SK-N-SH treated with all-trans-retinoic acid at 6 μM for 48 hours (cell line): ENCODE results near the gene DDX60.
"Not testable (repeated sequence)": the region's sequence is repeated elsewhere in the genome, so short reads cannot be mapped to it uniquely, and the experiment has no call there.

Experiments
- ATAC-seq: fragments of 200-7000 bp; cut with Tn5 transposase; 3 replicates; pipeline ENCODE4 v1.9.1; 2020; ENCODE audit warnings: mild to moderate bottlenecking, moderate library complexity
- ARNTL ChIP-seq: fragments of 450-650 bp; formaldehyde crosslinking; IDR thresholded peaks from 2 replicates; pipeline ENCODE4 v1.5.0; 2020; ENCODE audit warnings: low read depth, mild to moderate bottlenecking, moderate library complexity, borderline replicate concordance
- BACH2 ChIP-seq: fragments of 250-450 bp; sonication (Bioruptor Pico); IDR thresholded peaks from 2 replicates; pipeline ENCODE4 v1.9.0; 2021; ENCODE audit warnings: mild to moderate bottlenecking, borderline replicate concordance
- CSDC2 ChIP-seq: fragments of 250-450 bp; sonication (Bioruptor Pico); IDR thresholded peaks from 2 replicates; pipeline ENCODE4 v1.5.0; 2020; ENCODE audit warnings: mild to moderate bottlenecking, moderate library complexity
- CSRNP3 ChIP-seq: fragments of 250-450 bp; sonication (Bioruptor Pico); IDR thresholded peaks from 2 replicates; pipeline ENCODE4 v1.5.1; 2021; ENCODE audit warnings: mild to moderate bottlenecking, moderate library complexity
- ESRRG ChIP-seq: fragments of 250-450 bp; sonication (Bioruptor Pico); IDR thresholded peaks from 2 replicates; pipeline ENCODE4 v1.6.1; 2021; ENCODE audit warnings: mild to moderate bottlenecking
- GLIS3 ChIP-seq: fragments of 250-450 bp; sonication (Bioruptor Pico); IDR thresholded peaks from 2 replicates; pipeline ENCODE4 v1.5.0; 2020; ENCODE audit warnings: mild to moderate bottlenecking, moderate library complexity
- ISL1 ChIP-seq: fragments of 250-450 bp; sonication (Bioruptor Pico); IDR thresholded peaks from 2 replicates; pipeline ENCODE4 v2.1.2; 2022; ENCODE audit warnings: mild to moderate bottlenecking, moderate library complexity
- OSR1 ChIP-seq: fragments of 250-450 bp; sonication (Bioruptor Pico); IDR thresholded peaks from 2 replicates; pipeline ENCODE4 v1.8.0; 2022; ENCODE audit warnings: moderate library complexity, mild to moderate bottlenecking, inconsistent platforms
- PATZ1 ChIP-seq: fragments of 250-450 bp; sonication (Bioruptor Pico); IDR thresholded peaks from 2 replicates; pipeline ENCODE4 v1.8.0; 2020; ENCODE audit warnings: mild to moderate bottlenecking, moderate library complexity, borderline replicate concordance
- POU6F1 ChIP-seq: fragments of 250-450 bp; sonication (Bioruptor Pico); IDR thresholded peaks from 2 replicates; pipeline ENCODE4 v1.8.0; 2021; ENCODE audit warnings: low read depth, mild to moderate bottlenecking, moderate library complexity, borderline replicate concordance
- PPARA ChIP-seq: fragments of 250-450 bp; sonication (Bioruptor Pico); IDR thresholded peaks from 2 replicates; pipeline ENCODE4 v1.5.0; 2020; ENCODE audit warnings: mild to moderate bottlenecking, borderline replicate concordance
- RARB ChIP-seq: fragments of 250-450 bp; sonication (Bioruptor Pico); IDR thresholded peaks from 2 replicates; pipeline ENCODE4 v1.8.0; 2021; ENCODE audit warnings: mild to moderate bottlenecking, moderate library complexity
- SNAI2 ChIP-seq: fragments of 250-450 bp; sonication (Bioruptor Pico); IDR thresholded peaks from 2 replicates; pipeline ENCODE4 v1.5.0; 2020; ENCODE audit warnings: mild to moderate bottlenecking, moderate library complexity
- TCF4 ChIP-seq: fragments of 250-450 bp; sonication (Bioruptor Pico); IDR thresholded peaks from 2 replicates; pipeline ENCODE4 v1.8.0; 2021; ENCODE audit warnings: mild to moderate bottlenecking, moderate library complexity, borderline replicate concordance
- ZC3H10 ChIP-seq: fragments of 250-450 bp; sonication (Bioruptor Pico); IDR thresholded peaks from 2 replicates; pipeline ENCODE4 v1.5.1; 2021; ENCODE audit warnings: mild to moderate bottlenecking, moderate library complexity
- ZFP3 ChIP-seq: fragments of 250-450 bp; sonication (Bioruptor Pico); IDR thresholded peaks from 2 replicates; pipeline ENCODE4 v1.5.0; 2020; ENCODE audit warnings: mild to moderate bottlenecking, moderate library complexity
- ZFP30 ChIP-seq: fragments of 450-650 bp; formaldehyde crosslinking; IDR thresholded peaks from 2 replicates; pipeline ENCODE4 v1.5.0; 2022; ENCODE audit warnings: mild to moderate bottlenecking, moderate library complexity
- ZNF565 ChIP-seq: fragments of 450-650 bp; formaldehyde crosslinking; conservative IDR thresholded peaks from 2 replicates; pipeline ENCODE4 v1.5.0; 2020; ENCODE audit warnings: low read depth, mild to moderate bottlenecking, moderate library complexity
- ZNF70 ChIP-seq: fragments of 450-650 bp; formaldehyde crosslinking; IDR thresholded peaks from 2 replicates; pipeline ENCODE4 v1.5.0; 2020; ENCODE audit warnings: mild to moderate bottlenecking, moderate library complexity
- ZNF8 ChIP-seq: fragments of 450-650 bp; formaldehyde crosslinking; IDR thresholded peaks from 2 replicates; pipeline ENCODE4 v1.5.0; 2020; ENCODE audit warnings: mild to moderate bottlenecking, moderate library complexity
- TF ChIP-seq, protein P1 (sequence below): fragments of 250-450 bp; sonication (Bioruptor Pico); IDR thresholded peaks from 2 replicates; pipeline ENCODE4 v1.5.0; 2020; ENCODE audit warnings: mild to moderate bottlenecking, moderate library complexity
- TF ChIP-seq, protein P2 (sequence below): fragments of 250-450 bp; sonication (Bioruptor Pico); IDR thresholded peaks from 2 replicates; pipeline ENCODE4 v1.5.1; 2020; ENCODE audit warnings: low read depth, mild to moderate bottlenecking, moderate library complexity

DDX60 gene

DNA sequence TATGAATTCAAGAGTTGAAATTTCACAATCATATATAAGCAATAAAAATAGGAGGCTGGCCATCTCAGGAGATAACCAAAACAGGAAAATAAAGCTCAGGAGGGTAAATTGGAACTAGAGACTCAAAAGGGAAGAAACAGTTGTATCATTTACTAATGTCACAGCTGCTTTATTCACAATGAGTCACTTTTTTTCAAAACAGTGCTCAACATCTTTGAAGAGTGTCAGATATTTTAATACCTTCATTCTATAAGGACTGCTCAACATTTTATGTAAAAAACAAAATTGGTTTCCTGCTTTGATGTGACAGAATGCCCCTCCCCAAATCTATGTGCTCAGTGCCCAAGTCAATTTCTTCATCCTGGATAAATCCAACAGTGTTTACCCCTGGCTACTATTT is 97.7 kb downstream of the DDX60 start:
- no peak; the same call in 2 of the 3 replicates for ATAC-seq
- TF ChIP-seq ZFP3 (no peak), ISL1 (CRISPR knock-in tag) (no peak), CSRNP3 (CRISPR knock-in tag) (no peak), ZFP30 (CRISPR knock-in tag) (no peak), RARB (CRISPR knock-in tag) (no peak), PPARA (no peak), ZNF8 (CRISPR knock-in tag) (no peak), ZNF70 (CRISPR knock-in tag) (no peak), ARNTL (CRISPR knock-in tag) (no peak), CSDC2 (CRISPR knock-in tag) (no peak), BACH2 (CRISPR knock-in tag) (no peak), POU6F1 (CRISPR knock-in tag) (no peak), SNAI2 (CRISPR knock-in tag) (no peak), ZC3H10 (CRISPR knock-in tag) (no peak), TCF4 (CRISPR knock-in tag) (no peak), ESRRG (CRISPR knock-in tag) (no peak), GLIS3 (CRISPR knock-in tag) (no peak)
- TF ChIP-seq, protein P1, sequence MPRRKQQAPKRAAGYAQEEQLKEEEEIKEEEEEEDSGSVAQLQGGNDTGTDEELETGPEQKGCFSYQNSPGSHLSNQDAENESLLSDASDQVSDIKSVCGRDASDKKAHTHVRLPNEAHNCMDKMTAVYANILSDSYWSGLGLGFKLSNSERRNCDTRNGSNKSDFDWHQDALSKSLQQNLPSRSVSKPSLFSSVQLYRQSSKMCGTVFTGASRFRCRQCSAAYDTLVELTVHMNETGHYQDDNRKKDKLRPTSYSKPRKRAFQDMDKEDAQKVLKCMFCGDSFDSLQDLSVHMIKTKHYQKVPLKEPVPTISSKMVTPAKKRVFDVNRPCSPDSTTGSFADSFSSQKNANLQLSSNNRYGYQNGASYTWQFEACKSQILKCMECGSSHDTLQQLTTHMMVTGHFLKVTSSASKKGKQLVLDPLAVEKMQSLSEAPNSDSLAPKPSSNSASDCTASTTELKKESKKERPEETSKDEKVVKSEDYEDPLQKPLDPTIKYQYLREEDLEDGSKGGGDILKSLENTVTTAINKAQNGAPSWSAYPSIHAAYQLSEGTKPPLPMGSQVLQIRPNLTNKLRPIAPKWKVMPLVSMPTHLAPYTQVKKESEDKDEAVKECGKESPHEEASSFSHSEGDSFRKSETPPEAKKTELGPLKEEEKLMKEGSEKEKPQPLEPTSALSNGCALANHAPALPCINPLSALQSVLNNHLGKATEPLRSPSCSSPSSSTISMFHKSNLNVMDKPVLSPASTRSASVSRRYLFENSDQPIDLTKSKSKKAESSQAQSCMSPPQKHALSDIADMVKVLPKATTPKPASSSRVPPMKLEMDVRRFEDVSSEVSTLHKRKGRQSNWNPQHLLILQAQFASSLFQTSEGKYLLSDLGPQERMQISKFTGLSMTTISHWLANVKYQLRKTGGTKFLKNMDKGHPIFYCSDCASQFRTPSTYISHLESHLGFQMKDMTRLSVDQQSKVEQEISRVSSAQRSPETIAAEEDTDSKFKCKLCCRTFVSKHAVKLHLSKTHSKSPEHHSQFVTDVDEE (CRISPR knock-in tag): no peak
- TF ChIP-seq, protein P2, sequence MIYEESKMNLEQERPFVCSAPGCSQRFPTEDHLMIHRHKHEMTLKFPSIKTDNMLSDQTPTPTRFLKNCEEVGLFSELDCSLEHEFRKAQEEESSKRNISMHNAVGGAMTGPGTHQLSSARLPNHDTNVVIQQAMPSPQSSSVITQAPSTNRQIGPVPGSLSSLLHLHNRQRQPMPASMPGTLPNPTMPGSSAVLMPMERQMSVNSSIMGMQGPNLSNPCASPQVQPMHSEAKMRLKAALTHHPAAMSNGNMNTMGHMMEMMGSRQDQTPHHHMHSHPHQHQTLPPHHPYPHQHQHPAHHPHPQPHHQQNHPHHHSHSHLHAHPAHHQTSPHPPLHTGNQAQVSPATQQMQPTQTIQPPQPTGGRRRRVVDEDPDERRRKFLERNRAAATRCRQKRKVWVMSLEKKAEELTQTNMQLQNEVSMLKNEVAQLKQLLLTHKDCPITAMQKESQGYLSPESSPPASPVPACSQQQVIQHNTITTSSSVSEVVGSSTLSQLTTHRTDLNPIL (CRISPR knock-in tag): no peak

DNA sequence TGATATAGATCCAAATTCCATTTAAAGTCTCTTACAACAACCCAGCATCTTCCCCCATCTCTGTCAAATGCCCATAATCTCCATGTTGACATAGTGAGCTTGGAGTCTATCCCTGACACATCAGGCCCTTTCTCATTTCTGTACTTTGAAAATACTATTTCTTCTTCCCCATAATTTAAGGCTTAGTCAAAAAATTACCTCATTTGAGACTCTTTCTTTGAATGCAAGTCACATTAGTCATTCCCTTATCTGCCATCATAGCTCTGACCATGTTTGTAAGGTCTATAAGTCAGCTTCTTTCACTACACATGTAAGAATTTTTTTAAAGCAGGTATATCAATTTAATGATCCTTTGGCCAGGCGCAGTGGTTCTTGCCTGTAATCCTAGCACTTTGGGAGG is 99.9 kb downstream of the DDX60 start:
- ATAC-seq: no peak; the same call in 2 of the 3 replicates
- TF ChIP-seq ZNF565 (no peak), ISL1 (CRISPR knock-in tag) (no peak), OSR1 (no peak), ZNF70 (CRISPR knock-in tag) (no peak), BACH2 (CRISPR knock-in tag) (no peak), CSDC2 (CRISPR knock-in tag) (no peak), ARNTL (CRISPR knock-in tag) (no peak), GLIS3 (CRISPR knock-in tag) (no peak), POU6F1 (CRISPR knock-in tag) (no peak), ZFP30 (CRISPR knock-in tag) (no peak), RARB (CRISPR knock-in tag) (no peak), ZC3H10 (CRISPR knock-in tag) (no peak), ZFP3 (no peak), PATZ1 (CRISPR knock-in tag) (no peak)
- TF ChIP-seq, protein P2 (CRISPR knock-in tag): no peak

DNA sequence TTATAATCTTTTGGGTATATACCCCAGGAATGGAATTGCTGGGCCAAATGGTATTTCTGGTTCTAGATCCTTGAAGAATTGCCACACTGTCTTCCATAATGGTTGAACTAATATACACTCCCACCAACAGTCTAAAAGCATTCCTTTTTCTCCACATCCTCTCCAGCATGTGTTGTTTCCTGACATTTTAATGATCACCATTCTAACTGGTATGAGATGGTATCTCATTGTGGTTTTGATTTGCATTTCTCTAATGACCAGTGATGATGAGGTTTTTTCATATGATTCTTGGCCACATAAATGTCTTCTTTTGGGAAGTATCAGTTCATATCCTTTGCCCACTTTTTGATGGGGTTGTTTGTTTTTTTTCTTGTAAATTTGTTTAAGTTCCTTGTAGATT is 105.0 kb downstream of the DDX60 start:
- not testable (repeated sequence) for ATAC-seq
